H9 (cell line): ENCODE data around the gene ZNF512B. TPM values are rescaled to one million over a fixed set of nuclear protein-coding genes. Genes with fewer than 3 reads are reported as not detected.
A peak's percentile ranks its signal among the peaks of the same experiment; 100 is the strongest.

Source experiments
- DNase-seq: peaks from one replicate; pipeline ENCODE4 v3.0.0-alpha.2; 2017
- H2AFZ ChIP-seq: one replicate; pipeline ENCODE4 v1.6.1; 2013; ENCODE audit warnings: mild to moderate bottlenecking, low read length, control low read depth, moderate library complexity
- H2AK5ac ChIP-seq: 2 replicates; pipeline ENCODE4 v1.6.1; 2013; ENCODE audit warnings: low read length, control low read depth, mixed read lengths; ENCODE audit not compliant: insufficient read length
- H2BK120ac ChIP-seq: one replicate; pipeline ENCODE4 v1.6.1; 2013; ENCODE audit warnings: low read depth, mild to moderate bottlenecking, low read length, control low read depth, inconsistent platforms; ENCODE audit not compliant: poor library complexity, severe bottlenecking
- H2BK12ac ChIP-seq: 2 replicates; pipeline ENCODE4 v1.6.1; 2013; ENCODE audit warnings: low read length, control low read depth, mixed read lengths, low read depth; ENCODE audit not compliant: insufficient read length
- H2BK15ac ChIP-seq: 2 replicates; pipeline ENCODE4 v1.6.1; 2013; ENCODE audit warnings: low read depth, low read length, control low read depth
- H2BK20ac ChIP-seq: one replicate; pipeline ENCODE4 v1.6.1; 2013; ENCODE audit warnings: low read depth, mild to moderate bottlenecking, low read length, control low read depth, inconsistent platforms; ENCODE audit not compliant: poor library complexity, severe bottlenecking
- H2BK5ac ChIP-seq: 2 replicates; pipeline ENCODE4 v1.6.1; 2013; ENCODE audit warnings: low read length, control low read depth, mixed read lengths; ENCODE audit not compliant: insufficient read length
- H3K14ac ChIP-seq: 2 replicates; pipeline ENCODE4 v1.6.1; 2013; ENCODE audit warnings: low read length, control low read depth; ENCODE audit not compliant: insufficient read depth
- H3K18ac ChIP-seq: 2 replicates; pipeline ENCODE4 v1.6.1; 2013; ENCODE audit warnings: low read depth, mild to moderate bottlenecking, mixed read lengths, low read length, control low read depth; ENCODE audit not compliant: insufficient read length
- H3K23ac ChIP-seq: 2 replicates; pipeline ENCODE4 v1.6.1; 2013; ENCODE audit warnings: low read length, control low read depth, mixed read lengths, low read depth; ENCODE audit not compliant: insufficient read length
- H3K23me2 ChIP-seq: 2 replicates; pipeline ENCODE4 v1.6.1; 2013; ENCODE audit warnings: low read depth, mild to moderate bottlenecking, mixed read lengths, low read length, control low read depth; ENCODE audit not compliant: insufficient read length, poor library complexity, severe bottlenecking
- H3K27ac ChIP-seq: 2 replicates; pipeline ENCODE4 v1.5.1; 2013; ENCODE audit warnings: low read length, control low read depth, mixed read lengths, low read depth; ENCODE audit not compliant: insufficient read length
- H3K27me3 ChIP-seq: 2 replicates; pipeline ENCODE4 v1.6.1; 2013; ENCODE audit warnings: low read length, control low read depth, inconsistent platforms; ENCODE audit not compliant: insufficient read depth
- H3K4ac ChIP-seq: 2 replicates; pipeline ENCODE4 v1.6.1; 2013; ENCODE audit warnings: low read depth, mild to moderate bottlenecking, control low read depth, inconsistent platforms, low read length, moderate library complexity
- H3K4me1 ChIP-seq: 2 replicates; pipeline ENCODE4 v1.6.1; 2013; ENCODE audit warnings: low read length, control low read depth, inconsistent platforms; ENCODE audit not compliant: insufficient read depth
- H3K4me2 ChIP-seq: 2 replicates; pipeline ENCODE4 v1.6.1; 2013; ENCODE audit warnings: low read length, control low read depth, mixed read lengths; ENCODE audit not compliant: insufficient read length, insufficient read depth
- H3K56ac ChIP-seq: 2 replicates; pipeline ENCODE4 v1.6.1; 2013; ENCODE audit warnings: low read depth, mild to moderate bottlenecking, mixed read lengths, low read length, control low read depth; ENCODE audit not compliant: insufficient read length
- H3K79me1 ChIP-seq: 2 replicates; pipeline ENCODE4 v1.6.1; 2013; ENCODE audit warnings: low read depth, mild to moderate bottlenecking, moderate library complexity, low read length, control low read depth, inconsistent platforms; ENCODE audit not compliant: insufficient read depth, poor library complexity, severe bottlenecking
- H3K79me2 ChIP-seq: 2 replicates; pipeline ENCODE4 v1.6.1; 2013; ENCODE audit warnings: low read length, control low read depth, inconsistent platforms; ENCODE audit not compliant: insufficient read depth
- H3K9ac ChIP-seq: 2 replicates; pipeline ENCODE4 v1.6.1; 2013; ENCODE audit warnings: low read length, control low read depth, mixed read lengths; ENCODE audit not compliant: insufficient read length; ENCODE audit errors: extremely low read depth
- H3K9me3 ChIP-seq: one replicate; pipeline ENCODE4 v1.6.1; 2013; ENCODE audit warnings: low read depth, low read length, inconsistent platforms; ENCODE audit not compliant: control insufficient read depth
- H3T11ph ChIP-seq: one replicate; pipeline ENCODE4 v1.6.1; 2013; ENCODE audit warnings: mild to moderate bottlenecking, low read length, control low read depth, inconsistent platforms
- H4K20me1 ChIP-seq: one replicate; pipeline ENCODE4 v1.6.1; 2013; ENCODE audit not compliant: control insufficient read depth, insufficient read length, insufficient read depth
- H4K5ac ChIP-seq: 2 replicates; pipeline ENCODE4 v1.6.1; 2013; ENCODE audit warnings: low read depth, mild to moderate bottlenecking, mixed read lengths, low read length, control low read depth; ENCODE audit not compliant: insufficient read length
- H4K8ac ChIP-seq: replicated peaks from 2 replicates; pipeline ENCODE4 v1.6.1; 2013; ENCODE audit warnings: low read length, control low read depth, mixed read lengths, low read depth; ENCODE audit not compliant: insufficient read length
- H4K91ac ChIP-seq: 2 replicates; pipeline ENCODE4 v1.6.1; 2013; ENCODE audit warnings: low read depth, mild to moderate bottlenecking, moderate library complexity, mixed read lengths, low read length, control low read depth; ENCODE audit not compliant: insufficient read length
- H3K27ac Mint-ChIP-seq, 3 experiments: 2 replicates in 2 of 3; 3 replicates in 1 of 3; pipeline ENCODE4 v1.8.0; 2020 to 2021; ENCODE audit warnings: mixed read lengths in 3 of 3, mild to moderate bottlenecking in 1 of 3, moderate library complexity in 1 of 3
- H3K27me3 Mint-ChIP-seq: 2 replicates; pipeline ENCODE4 v1.8.0; 2021; ENCODE audit warnings: low read depth, mild to moderate bottlenecking, moderate library complexity, mixed read lengths
- H3K36me3 Mint-ChIP-seq, 3 experiments: 2 replicates in 2 of 3; 3 replicates in 1 of 3; pipeline ENCODE4 v1.8.0; 2020 to 2021; ENCODE audit warnings: low read depth in 3 of 3, mixed read lengths in 3 of 3; ENCODE audit not compliant: insufficient read depth in 1 of 3
- H3K4me1 Mint-ChIP-seq, 2 experiments: 2 replicates each; pipeline ENCODE4 v1.8.0; 2020; ENCODE audit warnings: mixed read lengths in 2 of 2
- H3K4me3 Mint-ChIP-seq, 2 experiments: 2 replicates in 1 of 2; 3 replicates in 1 of 2; pipeline ENCODE4 v1.8.0; 2020 to 2021; ENCODE audit warnings: mild to moderate bottlenecking in 2 of 2, mixed read lengths in 2 of 2, moderate library complexity in 1 of 2
- H3K9me3 Mint-ChIP-seq, 2 experiments: 2 replicates in 1 of 2; 3 replicates in 1 of 2; pipeline ENCODE4 v1.8.0; 2020; ENCODE audit warnings: mild to moderate bottlenecking in 2 of 2, mixed read lengths in 2 of 2, moderate library complexity in 1 of 2
- CTCF ChIP-seq: fragments of 200-600 bp; sonication (generic); conservative IDR thresholded peaks from 3 replicates; pipeline ENCODE4 v1.8.0; 2021; ENCODE audit warnings: antibody characterized with exemption, mild to moderate bottlenecking
- WGBS: extraction: QIAGEN DNeasy Blood & Tissue Kit; methylation state at CpG from one replicate; pipeline ENCODE4 v1.1.7; 2013; ENCODE audit warnings: missing lambda C conversion rate, low lambda C conversion rate, mixed read lengths; ENCODE audit not compliant: insufficient read length; ENCODE audit errors: extremely low coverage; 5-methylcytosine and 5-hydroxymethylcytosine counted together
- total RNA-seq: library from RNA; stranded (reverse); gene quantifications from 2 replicates; pipeline ENCODE4 v1.2.1, GENCODE V29; 2021

The ZNF512B gene
- total RNA-seq, 1 experiment from 2014 or later, result 46.0 TPM

GRCh38 chr20:63959699-63960075 is 10.0 kb downstream of the ZNF512B start:
- DNase-seq, result no peak
- H3K23ac ChIP-seq, result no peak overlapping the region
- H3T11ph ChIP-seq, result no peak overlapping the region
- H3K56ac ChIP-seq, result no peak overlapping the region
- H2AFZ ChIP-seq, result no peak overlapping the region
- no peaks in the 10 kb centered on the region for H3K27me3 Mint-ChIP-seq
- H3K9me3 ChIP-seq, result peaks cover 13% of the 10 kb centered on the region
- no peaks in the 10 kb centered on the region for H3K9me3 Mint-ChIP-seq
- H3K36me3 Mint-ChIP-seq, result peaks cover 9 to 45% (median 37%) of the 10 kb centered on the region in 3 experiments; a peak in 6 of 7 replicates
- H2AK5ac ChIP-seq, result no peak overlapping the region
- H2BK12ac ChIP-seq, result no peak overlapping the region
- peaks cover 23 to 26% of the 10 kb centered on the region in 2 experiments for H3K4me1 Mint-ChIP-seq
- no peak overlapping the region for H3K18ac ChIP-seq
- no peak overlapping the region for H2BK20ac ChIP-seq
- no peak overlapping the region for H2BK15ac ChIP-seq
- H3K4me1 ChIP-seq, result no peaks in the 10 kb centered on the region; the same call in 1 of the 2 replicates
- no CpG with 5 or more reads among the region's 17 CpGs for WGBS
- H3K14ac ChIP-seq, result no peak overlapping the region
- H4K5ac ChIP-seq, result no peak overlapping the region
- peaks cover under 1% of the 10 kb centered on the region; the same call in 1 of the 2 replicates for H3K79me2 ChIP-seq
- no peak overlapping the region for H4K91ac ChIP-seq
- H3K27ac ChIP-seq, result no peak overlapping the region
- H3K27ac Mint-ChIP-seq, result peak overlapping the region in 2 of 3 experiments; percentile 59 to 93; a peak in 3 of 7 replicates
- H3K23me2 ChIP-seq, result peaks cover 14% of the 10 kb centered on the region
- H4K20me1 ChIP-seq, result no peaks in the 10 kb centered on the region
- H3K4me2 ChIP-seq, result no peak overlapping the region
- no peak overlapping the region for H4K8ac ChIP-seq
- no peak overlapping the region for H3K4ac ChIP-seq
- H3K9ac ChIP-seq, result no peak overlapping the region
- H3K27me3 ChIP-seq, result no peaks in the 10 kb centered on the region
- H2BK120ac ChIP-seq, result no peak overlapping the region
- no peak for TF ChIP-seq CTCF
- H3K79me1 ChIP-seq, result no peaks in the 10 kb centered on the region
- H3K4me3 Mint-ChIP-seq, result peak overlapping the region in 1 of 2 experiments; percentile 39; a peak in 1 of 5 replicates
- no peak overlapping the region for H2BK5ac ChIP-seq
